Measurements from ENCODE around the gene ADI1. TPM values are rescaled to one million over a fixed set of nuclear protein-coding genes. Genes with fewer than 3 reads are reported as not detected.
A peak's percentile ranks its signal among the peaks of the same experiment; 100 is the strongest.

Gene ADI1
- total RNA-seq, 2 experiments from 2014 or later: 28.4 to 30.2 TPM

DNA sequence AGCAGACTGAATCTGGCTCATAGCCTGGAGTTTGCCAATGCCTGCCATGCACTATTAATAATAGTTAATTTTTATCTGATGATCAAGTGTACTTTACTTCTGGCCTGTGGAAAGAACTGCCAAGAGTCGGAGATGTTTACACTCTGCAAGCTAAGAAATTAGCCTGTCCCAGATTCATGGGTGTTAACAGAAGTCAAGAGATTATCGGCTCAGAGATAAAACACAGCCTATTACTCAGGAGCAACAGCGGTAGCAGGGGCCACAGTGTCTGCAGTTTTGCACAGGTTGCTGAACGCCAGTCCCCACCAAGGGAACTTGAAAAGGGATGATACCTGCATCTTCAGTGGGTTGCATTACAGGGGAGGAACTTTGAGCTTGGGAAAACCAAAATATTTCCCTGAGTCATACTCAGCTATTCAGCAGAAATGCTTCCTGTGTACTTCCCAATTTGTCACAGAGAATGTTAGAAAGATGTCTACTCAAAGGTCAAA is 4.3 kb upstream of the ADI1 start:
- Mint-ChIP-seq H3K4me1 (ENCODE audit: low read depth) (peaks cover 25% of the 10 kb centered on the region), H3K36me3 (ENCODE audit: low read depth) (peaks cover 7% of the 10 kb centered on the region), H3K27ac (no peak overlapping the region), H3K9me3 (no peaks in the 10 kb centered on the region), H3K27me3 (no peaks in the 10 kb centered on the region), H3K4me3 (no peak overlapping the region)
- no peaks in the 10 kb centered on the region for H3K36me3 ChIP-seq (ENCODE audit: insufficient read depth, low read length)
- no peaks in the 10 kb centered on the region for H3K27me3 ChIP-seq (ENCODE audit: control insufficient read depth in 1 of 2, insufficient read depth in 2 of 2, low read length in 2 of 2)
- intact Hi-C loops (cut with DNase I, micrococcal nuclease): no loop called here
- H3K27ac ChIP-seq (ENCODE audit: low read depth in 1 of 2, low read length in 2 of 2): no peak overlapping the region
- H3K4me1 ChIP-seq (ENCODE audit: insufficient read depth, low read length): peaks cover 19% of the 10 kb centered on the region
- CTCF ChIA-PET: interaction anchor here (1.1 kb wide), 1 partner anchor 83 kb away, joined by 3 read pairs; no protein-coding TSS in a partner anchor
- no peaks in the 10 kb centered on the region for H3K9me3 ChIP-seq (ENCODE audit: control insufficient read depth in 1 of 2, insufficient read depth in 1 of 2, low read length in 2 of 2)
- ATAC-seq (ENCODE audit: poor library complexity) (no peak), DNase-seq (no peak)
- H3K4me3 ChIP-seq (ENCODE audit: low read length): no peak overlapping the region
- POLR2A ChIA-PET: no interaction called here
- TF ChIP-seq, protein P1, sequence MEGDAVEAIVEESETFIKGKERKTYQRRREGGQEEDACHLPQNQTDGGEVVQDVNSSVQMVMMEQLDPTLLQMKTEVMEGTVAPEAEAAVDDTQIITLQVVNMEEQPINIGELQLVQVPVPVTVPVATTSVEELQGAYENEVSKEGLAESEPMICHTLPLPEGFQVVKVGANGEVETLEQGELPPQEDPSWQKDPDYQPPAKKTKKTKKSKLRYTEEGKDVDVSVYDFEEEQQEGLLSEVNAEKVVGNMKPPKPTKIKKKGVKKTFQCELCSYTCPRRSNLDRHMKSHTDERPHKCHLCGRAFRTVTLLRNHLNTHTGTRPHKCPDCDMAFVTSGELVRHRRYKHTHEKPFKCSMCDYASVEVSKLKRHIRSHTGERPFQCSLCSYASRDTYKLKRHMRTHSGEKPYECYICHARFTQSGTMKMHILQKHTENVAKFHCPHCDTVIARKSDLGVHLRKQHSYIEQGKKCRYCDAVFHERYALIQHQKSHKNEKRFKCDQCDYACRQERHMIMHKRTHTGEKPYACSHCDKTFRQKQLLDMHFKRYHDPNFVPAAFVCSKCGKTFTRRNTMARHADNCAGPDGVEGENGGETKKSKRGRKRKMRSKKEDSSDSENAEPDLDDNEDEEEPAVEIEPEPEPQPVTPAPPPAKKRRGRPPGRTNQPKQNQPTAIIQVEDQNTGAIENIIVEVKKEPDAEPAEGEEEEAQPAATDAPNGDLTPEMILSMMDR (IDR thresholded peaks at IDR 0.05): no peak

DNA sequence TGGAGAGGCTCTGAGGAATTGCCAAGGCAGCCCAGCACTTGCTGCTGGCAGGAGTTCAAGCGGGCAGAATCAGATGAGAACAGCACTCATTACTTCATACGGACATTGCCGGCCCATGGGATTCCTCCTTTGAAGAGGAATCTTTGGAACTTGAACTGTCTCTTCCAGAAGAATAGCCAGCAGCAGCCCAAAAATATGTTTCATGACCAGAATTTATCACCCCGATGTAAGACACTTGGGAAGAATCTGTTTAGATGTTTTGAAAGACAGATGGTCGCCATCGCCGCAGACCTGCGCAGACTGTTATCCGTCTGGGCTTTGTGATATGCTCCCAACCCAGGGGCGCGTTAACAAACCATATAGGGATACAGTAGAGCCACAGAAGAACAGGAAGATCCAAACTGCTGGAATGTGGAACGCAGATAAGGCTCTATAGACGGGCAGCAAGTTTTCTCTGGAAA is 3.7 kb upstream of the ADI1 start:
- Histone ChIP-seq H3K27ac (ENCODE audit: low read depth in 1 of 2, low read length in 2 of 2) (no peak overlapping the region), H3K36me3 (ENCODE audit: insufficient read depth, low read length) (no peaks in the 10 kb centered on the region), H3K27me3 (ENCODE audit: control insufficient read depth in 1 of 2, insufficient read depth in 2 of 2, low read length in 2 of 2) (no peaks in the 10 kb centered on the region), H3K4me1 (ENCODE audit: insufficient read depth, low read length) (peaks cover 23% of the 10 kb centered on the region), H3K9me3 (ENCODE audit: control insufficient read depth in 1 of 2, insufficient read depth in 1 of 2, low read length in 2 of 2) (no peaks in the 10 kb centered on the region), H3K4me3 (ENCODE audit: low read length) (no peak overlapping the region)
- DNase-seq (no peak), ATAC-seq (ENCODE audit: poor library complexity) (no peak)
- no peaks in the 10 kb centered on the region for H3K27me3 Mint-ChIP-seq
- H3K27ac Mint-ChIP-seq: no peak overlapping the region
- H3K9me3 Mint-ChIP-seq: no peaks in the 10 kb centered on the region
- TF ChIP-seq, protein P1 (IDR thresholded peaks at IDR 0.05): no peak
- intact Hi-C loops (cut with DNase I, micrococcal nuclease): no loop called here
- H3K4me1 Mint-ChIP-seq (ENCODE audit: low read depth): peaks cover 29% of the 10 kb centered on the region
- CTCF ChIA-PET: no interaction called here
- peak overlapping the region; percentile 14 for H3K4me3 Mint-ChIP-seq
- peaks cover 13% of the 10 kb centered on the region for H3K36me3 Mint-ChIP-seq (ENCODE audit: low read depth)
- POLR2A ChIA-PET: no interaction called here

DNA sequence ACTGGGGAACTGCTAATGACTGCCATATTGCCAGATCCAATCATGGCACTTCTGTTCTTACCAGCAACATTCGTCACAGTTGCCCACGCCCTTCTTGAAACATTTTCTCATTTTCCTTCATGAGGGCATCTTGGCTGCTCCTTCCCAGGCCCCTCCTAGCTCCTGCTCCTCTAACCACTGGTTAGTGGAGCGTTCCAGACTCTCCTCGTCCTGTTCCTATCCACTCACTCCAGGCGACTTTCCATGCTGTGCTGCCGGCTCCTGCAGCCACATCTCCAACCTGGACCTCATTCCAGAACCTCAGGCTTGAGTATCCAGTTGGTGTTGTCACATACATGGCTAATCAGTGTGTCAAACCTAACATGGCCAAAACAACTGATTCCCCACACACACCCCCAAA is 1.3 kb upstream of the ADI1 start:
- TF ChIP-seq, protein P1 (IDR thresholded peaks at IDR 0.05): no peak
- DNase-seq (no peak), ATAC-seq (ENCODE audit: poor library complexity) (no peak)
- H3K27ac ChIP-seq (ENCODE audit: low read depth in 1 of 2, low read length in 2 of 2): no peak overlapping the region
- Mint-ChIP-seq H3K4me1 (ENCODE audit: low read depth) (peaks cover 36% of the 10 kb centered on the region), H3K36me3 (ENCODE audit: low read depth) (peaks cover 30% of the 10 kb centered on the region), H3K27me3 (no peaks in the 10 kb centered on the region), H3K27ac (peak overlapping the region; percentile 88), H3K9me3 (peaks cover 2% of the 10 kb centered on the region), H3K4me3 (peak overlapping the region; percentile 94)
- H3K36me3 ChIP-seq (ENCODE audit: insufficient read depth, low read length): no peaks in the 10 kb centered on the region
- intact Hi-C loops (cut with DNase I, micrococcal nuclease): no loop called here
- POLR2A ChIA-PET: interaction anchor here (1.0 to 4.0 kb wide), 6 partner anchors 11 to 143 kb away, joined by 3 to 56 read pairs (median 6); partner anchors contain the start of genes EIPR1, RNASEH1 and RPS7
- peaks cover 0 to 2% of the 10 kb centered on the region in 2 experiments for H3K9me3 ChIP-seq (ENCODE audit: control insufficient read depth in 1 of 2, insufficient read depth in 1 of 2, low read length in 2 of 2)
- H3K27me3 ChIP-seq (ENCODE audit: control insufficient read depth in 1 of 2, insufficient read depth in 2 of 2, low read length in 2 of 2): no peaks in the 10 kb centered on the region
- CTCF ChIA-PET: no interaction called here
- peaks cover 24% of the 10 kb centered on the region for H3K4me1 ChIP-seq (ENCODE audit: insufficient read depth, low read length)
- no peak overlapping the region for H3K4me3 ChIP-seq (ENCODE audit: low read length)

Measured in CD4-positive, alpha-beta T cell (primary cell).